GM21576 (cell line): ENCODE results near the gene LASP1NB.

ENCODE experiments used
- ATAC-seq: cut with Tn5 transposase; IDR thresholded peaks from one replicate; pipeline ENCODE4 v1.9.1; 2021; ENCODE audit warnings: mild to moderate bottlenecking, moderate library complexity; ENCODE audit not compliant: unreplicated experiment

LASP1NB gene

DNA sequence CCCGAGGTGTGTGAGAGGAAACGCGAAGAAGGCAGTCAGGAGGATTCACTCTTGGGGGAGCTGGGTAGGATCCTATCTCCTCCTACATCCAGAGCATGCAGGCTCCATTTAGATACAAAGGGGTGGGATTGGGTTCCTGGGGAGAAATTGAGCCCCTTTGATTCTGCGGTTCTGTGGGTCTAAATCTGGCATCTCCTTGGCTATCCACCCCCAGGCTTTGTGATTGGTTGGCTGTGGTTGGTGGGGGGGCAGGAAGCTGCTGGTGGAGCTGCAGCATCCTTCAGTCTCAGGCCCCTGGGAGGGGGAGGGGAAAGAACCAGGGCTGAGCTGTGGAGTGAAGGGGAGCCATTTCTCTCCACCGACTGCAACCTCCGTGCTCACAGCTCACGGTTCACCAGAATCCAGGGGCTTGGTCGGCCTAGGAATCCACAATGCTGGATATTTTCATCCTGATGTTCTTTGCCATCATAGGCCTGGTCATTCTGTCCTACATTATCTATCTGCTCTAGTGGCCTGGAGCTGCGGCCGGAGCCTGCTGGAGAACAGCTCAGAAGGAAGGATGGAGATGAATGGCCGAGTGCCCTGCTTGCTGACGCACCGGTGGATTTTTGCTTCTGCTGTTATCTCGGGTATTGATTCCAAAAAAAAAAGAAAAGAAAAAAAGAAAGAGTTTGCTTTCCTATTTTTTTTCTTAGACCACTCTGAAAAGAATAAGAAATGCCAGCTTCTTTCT lies at the start of gene LASP1NB:
Gene LASP1NB (plus strand): TSS at position 352 of the 733 bp plus-strand sequence.
- no peak for ATAC-seq

DNA sequence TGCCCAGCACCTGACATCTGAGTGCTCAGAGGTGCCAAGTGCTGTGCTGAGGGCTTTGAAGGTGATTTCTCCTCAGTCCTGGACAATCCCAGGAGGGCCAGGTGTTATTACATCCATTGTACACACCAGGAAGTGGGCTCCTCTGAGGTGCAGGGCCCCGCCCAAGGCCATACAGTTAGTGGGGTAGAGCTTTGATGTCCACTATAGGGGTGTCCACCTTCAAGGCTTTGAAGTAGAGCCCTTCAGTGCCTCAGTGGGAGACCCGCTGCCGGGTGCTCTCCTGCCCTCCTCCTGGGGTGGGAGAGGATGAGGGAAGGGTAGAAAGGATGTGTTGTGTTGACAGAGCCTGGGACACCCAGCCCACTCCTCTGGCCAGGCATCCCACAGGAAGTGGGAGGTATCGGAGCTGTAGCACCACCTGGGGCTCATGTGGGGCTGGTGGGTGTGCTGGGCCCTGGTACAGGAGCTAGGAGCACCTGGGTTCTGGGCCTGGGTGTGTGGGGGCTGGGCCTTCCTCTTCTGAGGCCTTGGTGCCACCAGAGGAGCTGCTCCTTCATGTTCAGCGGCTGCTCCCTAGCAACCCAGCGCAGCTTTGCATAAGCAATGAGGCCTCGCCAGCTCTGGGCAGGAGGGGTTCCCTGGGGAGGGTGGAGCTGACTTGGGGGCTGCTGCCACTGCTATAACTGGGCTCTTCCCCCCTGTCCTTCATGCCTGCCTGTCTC lies 48.1 kb upstream of the LASP1NB start:
- ATAC-seq, result no peak

DNA sequence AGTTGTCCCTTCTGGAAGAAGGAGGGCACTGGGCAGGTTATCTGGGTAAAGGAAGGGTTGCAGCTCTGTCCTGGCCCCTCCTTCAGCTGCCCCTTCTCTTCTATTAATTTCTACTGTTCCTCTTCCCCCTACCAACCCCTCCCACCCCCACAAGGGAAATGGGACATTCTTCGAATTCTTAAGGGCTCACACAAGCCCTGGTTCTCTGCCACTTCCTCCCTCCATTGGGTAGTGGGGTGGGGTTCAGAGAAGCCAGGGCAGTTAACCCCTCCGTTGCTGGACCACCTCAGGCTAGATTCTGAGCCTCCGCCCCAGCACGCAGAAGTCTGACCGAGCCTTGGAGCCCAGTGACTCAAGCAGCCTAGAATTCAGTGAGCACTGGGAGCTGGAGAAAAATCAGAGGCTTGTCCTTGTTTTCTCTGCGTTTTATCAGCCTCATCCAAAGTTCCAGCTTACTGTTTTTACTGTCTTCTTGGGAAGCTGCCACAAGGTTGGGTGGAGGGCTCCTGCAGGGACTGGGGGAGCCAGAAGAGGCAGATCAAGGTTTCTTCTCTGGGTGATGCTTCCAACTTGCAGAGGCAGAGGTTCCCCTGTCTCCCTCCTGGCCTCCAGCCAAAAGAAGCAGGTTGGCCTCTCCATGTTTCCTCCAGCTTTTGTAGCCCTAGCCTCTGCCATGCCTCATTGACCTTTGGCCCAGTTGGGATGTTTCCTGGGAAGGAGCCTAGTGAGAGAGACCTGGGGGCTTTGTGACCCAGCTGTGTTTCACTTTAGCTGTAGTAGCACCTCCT lies 45.3 kb upstream of the LASP1NB start:
- ATAC-seq, result no peak

DNA sequence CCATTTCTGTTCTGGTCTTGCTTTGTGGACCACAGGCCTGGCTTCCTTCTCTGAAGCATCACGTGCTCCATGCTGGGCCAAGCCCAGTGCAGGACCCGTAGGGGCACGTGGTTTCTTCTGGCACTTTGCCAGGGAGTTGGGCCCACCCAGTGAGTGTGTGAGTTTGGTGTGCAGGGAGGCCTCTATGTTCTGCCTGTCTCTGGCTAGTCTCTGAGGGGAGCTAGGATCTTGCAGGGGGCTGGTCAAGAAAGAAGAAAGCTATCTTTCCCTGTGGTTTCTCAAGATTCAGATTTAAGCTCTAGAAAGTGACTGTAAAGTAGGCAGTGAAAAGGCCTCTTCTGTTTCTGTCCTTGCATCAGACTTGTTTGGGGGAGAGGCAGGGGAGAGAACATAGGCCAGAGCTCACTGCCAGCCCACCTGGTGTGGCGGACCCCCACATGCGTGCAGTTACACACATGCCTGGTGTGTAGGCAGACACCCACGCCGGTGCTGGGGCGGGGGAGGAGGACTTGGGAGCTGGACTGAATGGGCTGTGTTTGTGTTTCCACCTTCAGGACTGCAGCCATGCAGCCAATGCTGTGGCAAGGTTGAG lies 43.7 kb upstream of the LASP1NB start:
- ATAC-seq, result no peak

DNA sequence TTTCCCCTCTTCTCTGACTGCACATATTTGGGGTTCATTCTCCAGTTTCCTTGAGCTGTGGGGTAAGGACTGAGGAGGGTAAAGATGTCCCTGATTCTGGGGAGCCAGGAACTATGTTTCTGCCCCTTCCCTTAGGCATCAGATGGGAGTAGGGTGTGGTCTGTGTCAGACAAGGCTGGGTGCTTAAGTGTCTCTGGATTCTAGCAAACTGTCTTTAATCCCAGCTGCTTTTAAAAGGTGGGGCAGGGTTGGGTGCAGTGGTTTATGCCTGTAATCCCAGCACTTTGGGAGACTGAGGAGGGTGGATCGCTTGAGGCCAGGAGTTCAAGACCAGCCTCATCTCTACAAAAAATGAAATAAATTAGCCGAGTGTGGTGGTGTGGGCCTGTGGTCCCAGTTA lies 42.5 kb upstream of the LASP1NB start:
- no peak for ATAC-seq

DNA sequence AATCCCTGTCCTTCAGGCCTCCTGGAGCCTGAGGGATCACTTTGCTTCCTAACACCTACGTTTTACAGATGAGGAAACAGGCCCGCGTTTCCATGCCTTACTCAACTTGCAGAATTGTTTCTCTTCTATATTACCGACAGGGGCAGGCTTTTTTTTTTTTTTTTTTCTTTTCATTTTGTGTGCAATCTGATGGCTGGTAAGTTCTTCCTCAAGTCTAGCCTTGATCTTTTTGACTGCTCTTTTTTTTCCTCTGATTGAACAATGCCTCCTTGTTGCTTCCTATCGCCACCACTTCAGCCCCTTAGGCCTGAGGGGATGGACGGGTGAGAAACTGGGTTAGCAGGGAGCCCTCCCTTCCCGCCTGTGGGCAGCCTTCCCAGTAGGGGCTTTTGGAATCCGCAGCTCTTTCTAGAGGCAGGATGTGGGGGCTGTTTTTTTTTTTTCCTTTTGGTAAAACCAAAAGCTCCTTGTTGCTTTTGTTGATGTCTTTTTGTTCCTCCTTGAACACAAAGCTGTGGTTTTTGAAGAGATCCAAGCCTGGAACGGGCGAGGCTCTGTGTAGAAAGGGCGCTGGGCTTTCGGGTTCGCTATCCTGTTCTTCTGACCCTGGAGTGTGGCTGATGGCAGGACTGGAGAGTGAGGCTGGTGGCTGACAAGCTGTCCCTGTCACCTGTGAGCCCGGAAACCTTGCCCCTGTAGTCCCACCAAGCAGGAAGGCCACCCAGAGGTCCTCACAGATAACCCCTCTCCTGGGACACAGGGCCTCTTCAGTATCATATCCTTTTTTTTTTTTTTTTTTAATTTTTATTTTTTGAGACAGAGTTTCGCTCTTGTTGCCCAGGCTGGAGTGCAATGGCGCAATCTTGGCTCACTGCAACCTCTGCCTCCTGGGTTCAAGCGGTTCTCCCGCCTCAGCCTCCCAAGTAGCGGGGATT lies 41.6 kb upstream of the LASP1NB start:
- ATAC-seq, result no peak

DNA sequence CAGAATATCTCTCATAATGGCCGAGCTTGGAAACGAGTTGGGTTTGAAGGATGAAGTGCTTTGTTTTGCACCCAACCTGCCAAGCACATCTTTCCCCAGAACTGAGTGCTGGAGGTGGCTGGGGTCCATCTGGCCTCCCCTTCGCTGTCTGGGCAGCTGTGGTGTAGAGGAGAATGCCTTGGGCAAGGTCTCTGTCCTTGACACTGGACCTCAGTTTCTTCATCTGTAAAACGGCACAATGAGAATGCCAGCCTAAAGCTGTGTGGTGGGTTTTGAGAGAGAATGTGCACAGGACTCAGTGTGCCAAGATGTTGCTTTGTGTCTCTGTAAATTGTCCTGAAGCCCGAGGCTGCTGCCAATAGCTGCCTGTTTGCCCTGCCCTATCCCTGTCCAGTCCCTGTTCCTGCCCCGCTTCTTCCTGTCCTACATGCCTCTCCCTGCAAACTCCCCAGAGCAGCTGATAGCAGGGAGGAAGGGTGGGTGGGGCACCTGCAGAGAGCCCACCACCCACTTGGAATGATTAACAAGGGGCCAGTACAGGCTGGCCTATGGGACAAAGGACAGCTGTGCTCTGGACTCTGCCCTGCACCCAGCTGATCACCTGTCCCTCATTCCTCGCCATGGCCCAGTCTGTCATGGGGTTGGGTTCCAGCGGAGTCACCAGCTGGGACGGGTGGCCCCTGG lies 40.2 kb upstream of the LASP1NB start:
- no peak for ATAC-seq

DNA sequence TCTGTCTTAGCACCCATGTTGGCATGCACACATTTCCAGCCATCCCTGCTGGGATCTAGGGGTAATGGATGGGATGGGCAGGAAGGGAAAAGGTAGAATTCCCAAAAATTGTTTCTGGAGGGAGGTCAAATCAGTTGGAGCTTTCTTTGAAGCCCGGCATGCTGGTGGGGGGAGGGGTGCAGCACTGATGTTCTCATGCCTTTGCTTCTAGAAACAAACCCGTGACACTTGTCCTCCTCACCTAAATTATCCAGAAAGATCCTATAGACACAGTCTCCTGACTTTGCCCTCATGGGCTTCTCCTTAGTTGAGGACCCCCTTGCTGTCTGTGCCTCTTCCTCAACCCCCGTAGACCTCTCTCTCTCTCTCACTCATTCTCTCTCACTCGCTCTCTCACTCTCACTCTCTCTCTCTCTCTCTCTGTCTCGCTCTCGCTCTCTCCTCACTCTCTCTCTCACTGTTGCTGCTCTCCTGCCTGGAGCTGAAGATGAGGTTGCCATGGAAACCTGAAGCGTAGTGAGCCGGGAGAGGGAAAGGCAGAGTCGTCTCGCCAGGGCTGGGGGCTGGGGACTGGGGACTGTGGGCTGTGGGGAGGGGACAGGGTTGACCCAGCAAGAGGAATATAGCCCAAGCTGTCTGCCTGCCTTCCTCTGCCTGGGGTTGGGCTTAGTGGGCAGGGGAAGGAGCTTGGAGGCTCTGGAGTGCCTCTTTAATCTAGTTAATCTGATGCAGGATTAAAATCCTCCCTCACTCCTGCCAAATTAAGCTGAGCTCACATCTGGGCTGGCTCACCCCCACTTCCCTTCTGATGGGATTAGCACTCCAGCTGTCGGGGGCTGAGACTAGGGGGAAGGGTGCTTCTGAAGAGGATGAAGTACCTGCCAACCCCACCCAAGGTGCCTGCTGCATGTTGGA lies 39.4 kb upstream of the LASP1NB start:
- no peak for ATAC-seq

DNA sequence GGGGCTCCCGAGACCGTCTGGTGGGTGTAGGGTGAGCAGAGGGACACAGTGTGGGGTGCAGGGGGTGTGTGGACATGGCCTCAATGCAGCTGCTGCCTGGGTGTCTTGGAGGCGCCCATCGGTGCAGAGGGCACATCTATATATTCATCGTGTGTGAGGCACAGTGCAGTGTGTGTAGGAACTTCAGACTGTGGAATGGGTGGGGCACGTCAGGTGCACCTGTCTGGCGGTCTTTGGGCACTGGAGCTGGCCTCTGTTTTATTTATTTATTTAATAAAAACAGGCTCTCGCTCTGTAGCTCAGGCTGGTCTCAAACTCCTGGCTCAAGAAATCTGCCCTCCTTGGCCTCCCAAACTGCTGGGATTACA lies 38.8 kb upstream of the LASP1NB start:
- ATAC-seq, result no peak

DNA sequence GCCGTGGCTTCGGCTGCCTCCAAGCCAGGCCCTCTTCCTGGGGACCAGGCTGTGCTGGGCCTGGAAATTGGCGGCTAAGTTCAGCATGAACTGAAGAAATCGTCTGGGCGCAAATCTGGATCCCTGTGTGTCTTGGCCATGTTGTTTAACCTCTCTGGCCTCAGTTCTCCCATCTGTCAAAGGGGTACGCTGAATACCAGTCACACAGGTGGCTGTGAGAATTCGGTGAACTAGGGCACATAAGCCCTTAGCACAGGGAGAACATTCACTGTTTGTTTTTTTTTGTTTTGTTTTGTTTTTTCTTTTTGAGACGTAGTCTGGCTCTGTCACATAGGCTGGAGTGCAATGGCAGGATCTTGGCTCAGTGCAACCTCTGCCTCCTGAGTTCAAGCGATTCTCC lies 36.6 kb upstream of the LASP1NB start:
- no peak for ATAC-seq

DNA sequence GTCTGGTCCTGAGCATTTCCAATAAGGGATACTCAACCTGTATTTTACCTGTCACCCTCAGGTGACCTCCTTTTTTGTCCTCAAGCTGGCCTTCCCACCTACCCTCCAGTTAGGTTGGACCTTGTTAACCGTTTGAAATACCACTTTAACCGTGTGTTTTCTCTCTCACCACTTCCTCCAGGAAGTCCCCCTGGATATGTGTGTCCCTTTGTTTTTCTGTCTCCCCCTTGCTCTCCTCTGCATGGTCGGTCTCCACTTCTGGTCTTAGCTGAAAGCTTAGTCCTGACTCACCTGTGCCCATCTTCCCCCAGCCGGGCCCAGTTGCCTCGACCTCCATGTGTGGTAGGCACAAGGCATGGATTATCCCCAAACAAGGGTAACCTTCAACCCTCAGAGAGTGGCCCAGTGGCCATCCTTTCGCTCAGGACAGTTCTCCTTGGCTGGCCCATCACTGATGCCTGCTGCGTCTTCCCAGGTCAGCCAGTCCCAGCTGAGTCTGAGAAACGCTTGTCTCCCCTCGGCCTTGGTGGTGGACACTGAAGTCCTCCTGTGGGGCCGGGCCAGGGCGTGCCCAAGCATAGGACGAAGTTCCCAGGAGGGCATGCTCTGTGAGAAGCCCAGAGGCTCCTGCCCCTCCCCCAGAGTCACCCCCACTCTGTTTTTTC lies 35.5 kb upstream of the LASP1NB start:
- no peak for ATAC-seq

DNA sequence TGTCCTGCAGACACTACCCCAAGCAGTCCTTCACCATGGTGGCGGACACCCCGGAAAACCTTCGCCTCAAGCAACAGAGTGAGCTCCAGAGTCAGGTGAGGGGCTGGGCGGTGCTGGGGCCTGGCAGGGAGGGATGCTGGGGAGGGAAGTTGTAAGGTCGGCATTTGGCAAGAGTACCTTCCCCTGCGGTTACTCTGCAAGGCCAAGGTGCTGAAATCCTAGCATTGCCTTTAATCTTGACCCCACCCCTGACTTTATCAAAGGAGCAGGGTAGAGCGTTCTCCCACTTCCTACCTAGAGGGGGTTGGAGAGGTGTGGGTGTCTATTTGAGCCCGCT lies 35.0 kb upstream of the LASP1NB start:
- ATAC-seq, result no peak

DNA sequence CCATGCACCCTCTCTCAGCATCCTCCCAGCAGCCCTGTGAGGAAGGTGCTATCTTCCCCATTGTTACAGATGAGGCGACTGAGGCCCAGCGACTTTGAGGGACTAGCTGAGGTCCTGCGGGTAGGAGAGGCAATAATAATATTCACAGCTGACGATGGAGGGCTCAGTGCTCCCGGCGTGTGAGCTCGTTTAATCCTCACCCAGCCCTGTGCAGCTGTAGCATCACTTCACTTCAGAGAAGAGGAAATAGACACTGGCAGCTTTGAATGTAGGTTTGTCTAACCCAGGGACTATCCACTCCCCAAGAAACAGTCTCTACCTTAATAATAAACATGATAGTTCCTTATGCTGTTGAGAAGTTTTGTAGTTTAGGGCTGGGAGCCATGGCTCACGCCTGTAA lies 34.0 kb upstream of the LASP1NB start:
- ATAC-seq, result no peak

DNA sequence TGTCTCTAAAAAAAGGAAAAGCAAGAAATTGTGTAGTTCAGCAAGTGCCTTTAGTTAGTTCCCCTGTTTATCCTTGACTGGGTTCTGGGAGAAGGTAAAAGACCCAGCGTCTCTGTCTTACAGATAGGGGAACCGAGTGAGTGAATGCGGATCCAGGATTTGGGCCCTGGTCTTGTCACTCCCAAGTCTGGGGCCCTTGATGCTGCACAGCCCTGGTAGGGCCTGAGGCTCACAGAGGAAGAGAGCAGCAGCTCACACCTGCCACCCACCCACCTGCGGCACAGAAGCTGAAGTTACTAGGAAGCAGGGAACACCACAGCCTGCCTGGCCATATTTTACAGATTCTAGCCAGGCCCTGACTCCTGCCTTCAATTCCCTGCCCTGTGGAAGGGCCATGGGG lies 33.3 kb upstream of the LASP1NB start:
- no peak for ATAC-seq

DNA sequence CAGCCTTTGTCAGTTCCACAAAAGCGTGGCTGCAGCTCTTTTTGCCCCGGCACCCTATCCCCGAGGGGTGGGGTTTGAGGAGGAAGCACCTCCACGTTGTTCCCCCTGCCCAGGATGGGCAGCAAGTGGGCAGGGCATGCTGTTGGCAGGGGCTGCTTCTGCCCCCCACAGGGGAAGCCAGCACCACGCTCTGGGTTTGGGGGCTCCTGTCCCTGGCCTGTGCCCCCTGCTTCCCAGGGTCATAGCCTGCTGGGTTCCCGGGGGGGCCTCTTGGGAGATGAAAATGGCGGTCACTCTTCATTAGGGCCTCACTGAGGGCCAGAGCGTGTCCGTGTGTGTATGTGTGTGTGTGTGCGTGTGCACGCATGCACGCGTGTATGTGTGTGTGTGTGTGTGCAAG lies 32.8 kb upstream of the LASP1NB start:
- no peak for ATAC-seq

DNA sequence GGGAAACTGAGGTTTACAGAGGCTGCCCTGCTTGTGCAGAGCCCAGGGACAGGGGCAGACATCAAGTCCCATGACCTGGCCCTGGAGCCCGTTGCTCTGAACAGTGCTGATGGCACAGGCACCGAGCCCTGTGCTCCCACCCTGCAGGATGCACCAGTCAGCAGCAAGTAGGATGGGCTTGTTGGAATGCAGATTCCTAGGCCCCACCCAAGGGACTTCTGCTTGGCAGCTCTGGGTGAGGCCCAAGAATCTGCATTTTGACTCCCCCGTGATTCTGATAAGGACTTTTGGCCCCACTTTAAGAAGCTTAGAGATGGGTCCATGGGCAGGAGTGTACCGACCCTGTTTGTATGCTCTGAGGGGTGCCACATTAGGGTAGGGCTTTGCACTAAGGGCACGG lies 32.3 kb upstream of the LASP1NB start:
- ATAC-seq, result no peak

DNA sequence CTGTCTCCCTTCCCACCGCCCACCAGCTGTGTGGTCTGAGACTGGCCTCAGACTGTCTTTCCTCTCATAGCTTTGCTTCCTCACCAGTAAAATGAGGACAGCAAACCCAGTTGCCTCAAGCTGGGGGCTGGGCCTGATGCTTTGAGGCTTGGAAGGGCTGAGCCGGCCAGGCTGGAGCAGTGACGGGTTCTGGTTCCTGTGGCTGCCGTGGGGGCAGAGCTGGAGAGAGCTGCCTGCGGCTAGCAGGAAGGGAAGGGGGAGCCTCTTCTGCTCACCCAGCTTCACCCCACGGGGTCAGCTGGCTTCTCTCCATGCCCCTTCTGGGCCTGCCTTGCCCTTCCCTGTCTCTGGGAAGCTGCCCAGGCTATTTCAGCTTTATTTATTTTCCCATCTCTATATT lies 31.8 kb upstream of the LASP1NB start:
- ATAC-seq, result no peak

DNA sequence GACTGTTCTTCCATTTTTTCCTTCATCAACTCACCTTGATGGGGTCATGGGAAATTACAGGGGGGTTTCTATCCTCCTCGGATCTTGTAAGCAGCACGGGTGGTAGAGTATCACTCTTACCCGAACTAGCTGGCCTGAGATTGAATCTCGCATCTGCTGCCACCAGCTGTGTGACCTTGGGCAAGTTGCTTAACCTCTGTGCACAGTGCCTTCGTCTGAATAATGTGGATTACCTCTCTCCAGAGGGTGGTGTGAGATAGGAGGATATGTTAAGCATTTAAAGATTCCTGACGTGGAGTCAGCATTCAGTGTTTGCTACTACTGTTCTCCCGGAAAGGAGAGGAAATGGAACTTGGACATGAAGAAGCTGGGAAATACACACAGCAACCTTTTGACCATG lies 31.1 kb upstream of the LASP1NB start:
- ATAC-seq, result no peak
